Thyroid gland (tissue), 4 donors: ENCODE data around the gene NFASC. TPM values are rescaled to one million over a fixed set of nuclear protein-coding genes. Genes with fewer than 3 reads are reported as not detected.

Experiments used
- DNase-seq, 2 donors: peaks; one replicate each; pipeline ENCODE4 v3.0.0-alpha.2; 2019
- H3K27ac ChIP-seq, 3 donors: fragments of 200-600 bp; sonication (generic); 1 replicate in 2 of 3; 2 replicates in 1 of 3; pipeline ENCODE4 v1.5.1; 2016 to 2019; ENCODE audit warnings: mild to moderate bottlenecking in 1 of 3, moderate library complexity in 1 of 3
- H3K27me3 ChIP-seq: fragments of 200-600 bp; sonication (generic); one replicate; pipeline ENCODE4 v1.5.1; 2019
- H3K36me3 ChIP-seq, 2 donors: fragments of 200-600 bp; sonication (generic); one replicate each; pipeline ENCODE4 v1.5.1; 2016 to 2019
- H3K4me1 ChIP-seq, 2 donors: fragments of 200-600 bp; sonication (generic); one replicate each; pipeline ENCODE4 v1.5.1; 2017 to 2019
- H3K4me3 ChIP-seq, 3 donors: fragments of 200-600 bp; sonication (generic); replicated peaks in 1 of 3; 1 replicate in 2 of 3; 2 replicates in 1 of 3; pipeline ENCODE4 v1.5.1; 2016; ENCODE audit warnings: mild to moderate bottlenecking in 1 of 3
- H3K9me3 ChIP-seq: fragments of 200-600 bp; sonication (generic); one replicate; pipeline ENCODE4 v1.5.1; 2017
- CTCF ChIP-seq, 6 experiments: fragments of 200-600 bp in 3 of 6; fragments of 450-650 bp in 3 of 6; sonication (generic) in 3 of 6; IDR thresholded peaks; one replicate each; pipeline ENCODE4 v1.5.1; 2016 to 2019; ENCODE audit warnings: antibody characterized with exemption in 6 of 6, mild to moderate bottlenecking in 2 of 6, inconsistent platforms in 1 of 6, moderate library complexity in 1 of 6
- POLR2A ChIP-seq, 2 donors: fragments of 450-650 bp; IDR thresholded peaks; one replicate each; pipeline ENCODE4 v1.6.1; 2017; ENCODE audit warnings: antibody characterized with exemption in 2 of 2, mild to moderate bottlenecking in 2 of 2, moderate library complexity in 1 of 2
- WGBS, 2 donors: methylation state at CpG; one replicate each; pipeline ENCODE4 v1.1.5; 2017; 5-methylcytosine and 5-hydroxymethylcytosine counted together
- intact Hi-C: fragments of 100-400 bp; cut with DNase I; formaldehyde crosslinking; loops from one replicate; pipeline ENCODE4 v1.15.1; 2023
- total RNA-seq, 4 donors: library from RNA; depleted of rRNA; stranded (reverse); fragments of >200 nt; gene quantifications; one replicate each; pipeline ENCODE4 v1.2.3, GENCODE V29; 2016

The NFASC gene
- total RNA-seq, 4 donors from 2014 or later: 3.6 to 9.4 (median 3.9) TPM

DNA sequence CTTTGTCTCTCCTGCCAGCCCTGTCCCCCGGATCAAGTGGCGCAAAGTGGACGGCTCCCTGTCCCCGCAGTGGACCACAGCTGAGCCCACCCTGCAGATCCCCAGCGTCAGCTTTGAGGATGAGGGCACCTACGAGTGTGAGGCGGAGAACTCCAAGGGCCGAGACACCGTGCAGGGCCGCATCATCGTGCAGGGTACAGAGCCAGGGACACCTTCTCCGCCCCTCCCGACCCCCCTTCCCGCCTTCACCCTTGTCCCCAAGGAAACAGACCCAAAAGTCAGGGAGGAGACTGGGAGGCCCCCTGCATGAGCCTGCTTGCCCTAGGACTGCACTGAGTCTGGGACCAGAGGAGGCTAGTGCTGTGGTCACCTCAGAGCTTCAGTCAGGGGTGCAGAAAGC is 190.6 kb downstream of the NFASC start:
- TF ChIP-seq POLR2A (IDR thresholded peaks at IDR 0.05): no peak
- no peak for TF ChIP-seq CTCF (IDR thresholded peaks at IDR 0.05)
- H3K27ac ChIP-seq: no peak overlapping the region
- peaks cover 4 to 8% of the 10 kb centered on the region in 2 donors for H3K4me1 ChIP-seq
- 70 to 87% methylated on average over 8 of the region's 14 CpGs for WGBS, 2 donors
- H3K27me3 ChIP-seq: no peaks in the 10 kb centered on the region
- no peaks in the 10 kb centered on the region for H3K36me3 ChIP-seq
- intact Hi-C loops: loop anchor here (2.0 kb wide), 1 partner anchor 72 kb away; no protein-coding TSS in a partner anchor
- H3K9me3 ChIP-seq: no peaks in the 10 kb centered on the region
- no peak overlapping the region for H3K4me3 ChIP-seq
- no peak for DNase-seq

- DNase-seq: peak; percentile 89 to 90
- Histone ChIP-seq H3K27me3 (no peaks in the 10 kb centered on the region), H3K27ac (no peak overlapping the region), H3K4me3 (no peak overlapping the region), H3K4me1 (peaks cover 4 to 8% of the 10 kb centered on the region in 2 donors), H3K36me3 (no peaks in the 10 kb centered on the region), H3K9me3 (no peaks in the 10 kb centered on the region)
- intact Hi-C loops: loop anchor here (2.0 kb wide), 1 partner anchor 73 kb away; no protein-coding TSS in a partner anchor
- WGBS, 2 donors: 20 to 30% methylated on average over 5 to 13 of the region's 13 CpGs
- TF ChIP-seq POLR2A (IDR thresholded peaks at IDR 0.05) (no peak), CTCF (IDR thresholded peaks at IDR 0.05) (peak; percentile 72 to 96 (median 84))
Measured at GRCh38 chr1:205061665-205062069, 191.0 kb downstream of the NFASC start.

DNA sequence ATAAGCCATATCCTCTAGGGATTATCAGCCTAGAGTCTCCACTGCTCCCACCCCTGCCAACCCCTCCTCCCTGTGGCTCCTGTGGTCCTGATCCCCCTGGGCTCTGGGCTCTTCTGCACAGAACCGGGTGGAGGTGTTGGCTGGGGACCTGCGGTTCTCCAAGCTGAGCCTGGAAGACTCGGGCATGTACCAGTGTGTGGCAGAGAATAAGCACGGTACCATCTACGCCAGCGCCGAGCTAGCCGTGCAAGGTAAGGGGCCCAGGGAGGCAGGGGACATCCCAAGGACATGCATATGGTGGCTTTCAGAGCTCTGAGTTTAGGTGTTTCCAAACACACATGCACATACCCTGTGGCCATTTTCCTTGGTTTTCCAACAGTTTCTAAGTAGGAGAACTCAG is 191.7 kb downstream of the NFASC start:
- DNase-seq: no peak
- H3K36me3 ChIP-seq: no peaks in the 10 kb centered on the region
- no peak overlapping the region for H3K27ac ChIP-seq
- H3K4me1 ChIP-seq: peaks cover 4 to 8% of the 10 kb centered on the region in 2 donors
- H3K27me3 ChIP-seq: no peaks in the 10 kb centered on the region
- 95 to 96% methylated on average over 5 to 8 of the region's 8 CpGs for WGBS, 2 donors
- H3K9me3 ChIP-seq: no peaks in the 10 kb centered on the region
- TF ChIP-seq CTCF (IDR thresholded peaks at IDR 0.05) (no peak), POLR2A (IDR thresholded peaks at IDR 0.05) (no peak)
- H3K4me3 ChIP-seq: no peak overlapping the region
- intact Hi-C loops: no loop called here

GRCh38 chr1:205062895-205063294 is 192.2 kb downstream of the NFASC start:
- DNase-seq: no peak
- no peaks in the 10 kb centered on the region for H3K27me3 ChIP-seq
- H3K27ac ChIP-seq: no peak overlapping the region
- intact Hi-C loops: no loop called here
- peaks cover 4 to 8% of the 10 kb centered on the region in 2 donors for H3K4me1 ChIP-seq
- H3K4me3 ChIP-seq: no peak overlapping the region
- TF ChIP-seq CTCF (IDR thresholded peaks at IDR 0.05): no peak
- TF ChIP-seq POLR2A (IDR thresholded peaks at IDR 0.05): no peak
- no peaks in the 10 kb centered on the region for H3K9me3 ChIP-seq
- WGBS, 2 donors: 93 to 97% methylated on average over 3 of the region's 3 CpGs
- no peaks in the 10 kb centered on the region for H3K36me3 ChIP-seq

DNA sequence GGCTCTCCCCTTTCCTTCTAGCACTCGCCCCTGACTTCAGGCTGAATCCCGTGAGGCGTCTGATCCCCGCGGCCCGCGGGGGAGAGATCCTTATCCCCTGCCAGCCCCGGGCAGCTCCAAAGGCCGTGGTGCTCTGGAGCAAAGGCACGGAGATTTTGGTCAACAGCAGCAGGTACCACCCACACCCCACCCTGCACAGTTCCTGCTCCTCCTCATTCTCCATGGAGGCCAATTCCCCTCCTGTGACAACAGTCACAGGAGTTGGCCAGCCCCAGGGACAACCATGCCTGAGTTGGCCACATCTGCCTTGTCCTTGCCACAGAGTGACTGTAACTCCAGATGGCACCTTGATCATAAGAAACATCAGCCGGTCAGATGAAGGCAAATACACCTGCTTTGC is 193.6 kb downstream of the NFASC start:
- DNase-seq: no peak
- Histone ChIP-seq H3K27ac (no peak overlapping the region), H3K4me3 (no peak overlapping the region), H3K36me3 (no peaks in the 10 kb centered on the region), H3K4me1 (peaks cover 4 to 8% of the 10 kb centered on the region in 2 donors), H3K9me3 (no peaks in the 10 kb centered on the region), H3K27me3 (no peaks in the 10 kb centered on the region)
- 90% methylated on average over 11 of the region's 11 CpGs for WGBS, 2 donors
- TF ChIP-seq CTCF (IDR thresholded peaks at IDR 0.05) (no peak), POLR2A (IDR thresholded peaks at IDR 0.05) (no peak)
- intact Hi-C loops: no loop called here
